DOHH2 (cell line): ENCODE results near the gene FUT8.

Experiments used
- H3F3A ChIP-seq: fragments of 200-600 bp; sonication (generic), shearing (Covaris generic); 2 replicates; pipeline ENCODE4 v1.6.0; 2016; ENCODE audit warnings: antibody characterized with exemption, mild to moderate bottlenecking; ENCODE audit not compliant: control insufficient read depth, insufficient read depth
- H3K27ac ChIP-seq: fragments of 200-600 bp; sonication (generic); 2 replicates; pipeline ENCODE4 v1.5.1; 2014; ENCODE audit warnings: low read depth, mild to moderate bottlenecking, low read length, moderate library complexity
- H3K27me3 ChIP-seq: fragments of 200-600 bp; sonication (generic); 2 replicates; pipeline ENCODE4 v1.6.1; 2014; ENCODE audit warnings: mild to moderate bottlenecking, low read length, mixed read lengths; ENCODE audit not compliant: control insufficient read depth
- H3K36me3 ChIP-seq: fragments of 200-600 bp; sonication (generic); 2 replicates; pipeline ENCODE4 v1.6.1; 2014; ENCODE audit warnings: mild to moderate bottlenecking, low read length, moderate library complexity, mixed read lengths; ENCODE audit not compliant: control insufficient read depth
- H3K4me1 ChIP-seq: fragments of 200-600 bp; sonication (generic); 2 replicates; pipeline ENCODE4 v1.6.1; 2014; ENCODE audit warnings: mild to moderate bottlenecking, low read length, mixed read lengths; ENCODE audit not compliant: control insufficient read depth
- H3K4me2 ChIP-seq: fragments of 200-600 bp; sonication (generic); 2 replicates; pipeline ENCODE4 v1.6.0; 2014; ENCODE audit warnings: mild to moderate bottlenecking, low read length, moderate library complexity
- H3K4me3 ChIP-seq: fragments of 200-600 bp; sonication (generic); 2 replicates; pipeline ENCODE4 v1.5.1; 2014; ENCODE audit warnings: mild to moderate bottlenecking, low read length, mixed read lengths
- H3K79me2 ChIP-seq: fragments of 200-600 bp; sonication (generic); 2 replicates; pipeline ENCODE4 v1.6.1; 2014; ENCODE audit warnings: mild to moderate bottlenecking, low read length, mixed read lengths; ENCODE audit not compliant: control insufficient read depth
- H3K9me2 ChIP-seq: fragments of 200-600 bp; sonication (generic); replicated peaks from 2 replicates; pipeline ENCODE4 v1.6.1; 2014; ENCODE audit warnings: mild to moderate bottlenecking, low read length, mixed read lengths; ENCODE audit not compliant: control insufficient read depth
- H3K9me3 ChIP-seq: fragments of 200-600 bp; sonication (generic); 2 replicates; pipeline ENCODE4 v1.6.1; 2014; ENCODE audit warnings: antibody characterized with exemption, low read length, mixed read lengths; ENCODE audit not compliant: control insufficient read depth, insufficient read depth
- H4K20me1 ChIP-seq: fragments of 200-600 bp; sonication (generic); 2 replicates; pipeline ENCODE4 v1.6.0; 2014; ENCODE audit warnings: low read depth, mild to moderate bottlenecking, antibody characterized with exemption, low read length, moderate library complexity; ENCODE audit not compliant: control insufficient read depth, insufficient read depth
- EZH2phosphoT487 ChIP-seq: fragments of 200-600 bp; sonication (generic); IDR thresholded peaks from 2 replicates; pipeline ENCODE4 v1.6.1; 2017; ENCODE audit warnings: borderline replicate concordance, mild to moderate bottlenecking, antibody characterized with exemption, low read length, moderate library complexity, mixed read lengths
- TF ChIP-seq, protein P1 (sequence below): fragments of 200-600 bp; sonication (generic); IDR thresholded peaks from one replicate; pipeline ENCODE4 v1.5.1; 2014; ENCODE audit warnings: antibody characterized with exemption, mild to moderate bottlenecking, low read depth, low read length; ENCODE audit not compliant: poor library complexity, severe bottlenecking

The FUT8 gene

DNA sequence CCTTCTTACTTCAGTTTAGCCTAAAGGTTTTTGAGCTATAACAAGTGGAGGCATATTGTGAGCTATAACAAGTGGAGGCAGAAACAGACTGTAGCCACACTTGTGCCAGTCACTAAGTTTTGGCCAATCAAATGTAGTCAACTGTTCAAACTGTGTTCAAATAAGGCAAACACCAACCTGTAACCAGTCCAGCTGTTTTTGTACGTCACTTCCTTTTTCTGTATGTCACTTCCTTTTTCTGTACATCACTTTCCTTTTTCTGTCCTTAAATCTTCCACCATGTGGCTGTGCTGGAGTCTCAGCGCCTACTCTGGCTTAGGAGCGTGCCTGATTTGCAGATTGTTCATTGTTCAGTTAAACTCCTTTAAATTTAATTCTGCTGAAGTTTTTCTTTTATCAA is 79.7 kb downstream of the FUT8 start:
- 0 out of 2 replicates have a peak, but pooled peaks cover 3% of the 10 kb centered on the region for H3K9me3 ChIP-seq
- no peaks in the 10 kb centered on the region for H4K20me1 ChIP-seq
- H3K27me3 ChIP-seq = no peaks in the 10 kb centered on the region
- peaks cover 79% of the 10 kb centered on the region for H3K79me2 ChIP-seq
- peaks cover 30% of the 10 kb centered on the region for H3K36me3 ChIP-seq
- H3K4me2 ChIP-seq = no peak overlapping the region
- H3K9me2 ChIP-seq = no peaks in the 10 kb centered on the region
- H3K4me3 ChIP-seq = no peak overlapping the region
- no peaks in the 10 kb centered on the region for H3F3A ChIP-seq
- H3K27ac ChIP-seq = no peak overlapping the region
- TF ChIP-seq EZH2phosphoT487 = no peak
- TF ChIP-seq, protein P1, sequence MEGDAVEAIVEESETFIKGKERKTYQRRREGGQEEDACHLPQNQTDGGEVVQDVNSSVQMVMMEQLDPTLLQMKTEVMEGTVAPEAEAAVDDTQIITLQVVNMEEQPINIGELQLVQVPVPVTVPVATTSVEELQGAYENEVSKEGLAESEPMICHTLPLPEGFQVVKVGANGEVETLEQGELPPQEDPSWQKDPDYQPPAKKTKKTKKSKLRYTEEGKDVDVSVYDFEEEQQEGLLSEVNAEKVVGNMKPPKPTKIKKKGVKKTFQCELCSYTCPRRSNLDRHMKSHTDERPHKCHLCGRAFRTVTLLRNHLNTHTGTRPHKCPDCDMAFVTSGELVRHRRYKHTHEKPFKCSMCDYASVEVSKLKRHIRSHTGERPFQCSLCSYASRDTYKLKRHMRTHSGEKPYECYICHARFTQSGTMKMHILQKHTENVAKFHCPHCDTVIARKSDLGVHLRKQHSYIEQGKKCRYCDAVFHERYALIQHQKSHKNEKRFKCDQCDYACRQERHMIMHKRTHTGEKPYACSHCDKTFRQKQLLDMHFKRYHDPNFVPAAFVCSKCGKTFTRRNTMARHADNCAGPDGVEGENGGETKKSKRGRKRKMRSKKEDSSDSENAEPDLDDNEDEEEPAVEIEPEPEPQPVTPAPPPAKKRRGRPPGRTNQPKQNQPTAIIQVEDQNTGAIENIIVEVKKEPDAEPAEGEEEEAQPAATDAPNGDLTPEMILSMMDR = no peak
- H3K4me1 ChIP-seq = peaks cover 35% of the 10 kb centered on the region

DNA sequence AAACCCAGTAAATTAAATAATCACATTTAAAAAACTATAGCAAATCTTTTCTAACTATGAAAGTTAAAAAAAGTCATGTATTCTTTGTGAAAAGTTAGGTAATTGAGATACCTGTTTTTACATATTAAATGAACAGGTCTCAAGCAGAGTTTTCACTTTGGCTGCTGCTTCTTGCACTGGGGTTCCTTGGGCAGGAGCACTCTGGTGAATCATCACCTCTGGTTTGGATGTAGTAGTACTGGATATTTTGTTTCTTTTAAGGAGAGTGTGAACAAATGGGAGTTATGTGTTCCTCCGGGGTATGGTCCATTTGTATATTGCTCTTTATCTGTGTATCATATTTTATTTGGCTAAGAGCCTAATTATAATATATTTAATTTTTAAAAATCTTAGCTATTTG is 82.7 kb downstream of the FUT8 start:
- H3K4me2 ChIP-seq = no peak overlapping the region
- no peaks in the 10 kb centered on the region for H3K9me2 ChIP-seq
- H3K27ac ChIP-seq = no peak overlapping the region
- TF ChIP-seq, protein P1 = no peak
- TF ChIP-seq EZH2phosphoT487 = no peak
- H3K27me3 ChIP-seq = no peaks in the 10 kb centered on the region
- 0 out of 2 replicates have a peak, but pooled peaks cover 3% of the 10 kb centered on the region for H3K9me3 ChIP-seq
- H3K4me3 ChIP-seq = no peak overlapping the region
- peaks cover 23% of the 10 kb centered on the region for H3K36me3 ChIP-seq
- H3K79me2 ChIP-seq = peaks cover 75% of the 10 kb centered on the region
- no peaks in the 10 kb centered on the region for H3F3A ChIP-seq
- peaks cover 18% of the 10 kb centered on the region for H3K4me1 ChIP-seq
- no peaks in the 10 kb centered on the region for H4K20me1 ChIP-seq

DNA sequence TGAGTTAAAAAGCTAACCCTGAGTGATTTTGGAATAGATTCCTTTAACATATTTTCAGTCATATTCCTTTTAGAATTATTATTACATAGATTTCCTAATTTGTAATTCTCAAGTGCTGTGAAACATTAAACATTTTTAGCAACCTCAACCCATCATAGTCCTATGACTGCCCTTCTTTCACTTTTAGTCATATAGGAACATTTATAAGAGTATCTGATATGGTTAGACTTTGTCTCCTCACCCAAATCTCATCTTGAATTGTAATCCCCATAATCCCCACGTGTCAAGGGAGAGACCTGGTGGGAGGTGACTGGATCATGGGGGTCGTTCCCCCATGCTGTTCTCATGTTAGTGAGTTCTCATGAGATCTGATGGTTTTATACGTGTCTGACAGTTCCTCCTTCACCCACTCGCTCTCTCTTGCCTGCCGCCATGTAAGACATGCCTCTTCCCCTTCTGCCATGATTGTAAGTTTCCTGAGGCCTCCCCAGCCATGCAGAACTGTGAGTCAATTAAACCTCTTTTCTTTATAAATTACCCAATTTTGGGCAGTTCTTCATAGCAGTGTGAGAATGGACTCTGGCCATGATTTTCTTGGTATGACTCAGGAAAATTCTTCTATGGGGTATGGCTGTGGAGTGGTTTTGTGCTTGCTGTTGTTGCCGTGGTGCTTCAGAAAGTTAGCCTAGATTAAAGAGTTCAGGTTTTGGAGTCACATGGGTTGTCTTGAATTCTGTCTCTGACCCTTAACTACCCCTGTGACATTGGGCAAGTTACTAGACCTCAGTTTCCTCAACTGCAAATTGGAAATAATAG is 83.9 kb downstream of the FUT8 start:
- Histone ChIP-seq H3K27me3 (no peaks in the 10 kb centered on the region), H3K79me2 (peaks cover 75% of the 10 kb centered on the region)

More for the DNA sequence above, 83.9 kb downstream of the FUT8 start:
- Histone ChIP-seq H4K20me1 (no peaks in the 10 kb centered on the region), H3K36me3 (peaks cover 13% of the 10 kb centered on the region), H3K4me1 (peaks cover 10% of the 10 kb centered on the region), H3K9me3 (0 out of 2 replicates have a peak, but pooled peaks cover 3% of the 10 kb centered on the region), H3K4me3 (no peak overlapping the region), H3K9me2 (no peaks in the 10 kb centered on the region), H3F3A (no peaks in the 10 kb centered on the region), H3K4me2 (no peak overlapping the region), H3K27ac (no peak overlapping the region)
- TF ChIP-seq EZH2phosphoT487 = no peak
- TF ChIP-seq, protein P1 = no peak
